Lower leg skin (tissue), 4 donors: ENCODE data around the gene APOBEC3C. TPM values are rescaled to one million over a fixed set of nuclear protein-coding genes. Genes with fewer than 3 reads are reported as not detected.
"Not testable (repeated sequence)": the region's sequence is repeated elsewhere in the genome, so short reads cannot be mapped to it uniquely, and the experiment has no call there.

Experiments used
- DNase-seq, 2 donors: peaks; one replicate each; pipeline ENCODE4 v3.0.0-alpha.2; 2019; ENCODE audit warnings: low spot score in 2 of 2
- H3K4me3 ChIP-seq: fragments of 200-600 bp; sonication (generic); 2 replicates; pipeline ENCODE4 v1.5.1; 2017; ENCODE audit warnings: mild to moderate bottlenecking, low read depth; ENCODE audit not compliant: poor library complexity, severe bottlenecking
- POLR2A ChIP-seq, 2 donors: fragments of 450-650 bp; IDR thresholded peaks; one replicate each; pipeline ENCODE4 v1.6.1; 2016 to 2017; ENCODE audit warnings: antibody characterized with exemption in 2 of 2, mild to moderate bottlenecking in 1 of 2, moderate library complexity in 1 of 2
- WGBS, 2 donors: methylation state at CpG; one replicate each; pipeline ENCODE4 v1.1.5; 2018; 5-methylcytosine and 5-hydroxymethylcytosine counted together
- intact Hi-C: fragments of 100-400 bp; cut with DNase I; formaldehyde crosslinking; loops from one replicate; pipeline ENCODE4 v1.15.0; 2023; ENCODE audit warnings: low total_unique reads
- total RNA-seq, 4 donors: library from RNA; depleted of rRNA; stranded (reverse); fragments of >200 nt; gene quantifications; one replicate each; pipeline ENCODE4 v1.1.0, GENCODE V29; 2016
- TF ChIP-seq, protein P1 (sequence below), 3 donors: fragments of 450-650 bp; IDR thresholded peaks; one replicate each; pipeline ENCODE4 v1.5.1; 2016; ENCODE audit warnings: antibody characterized with exemption in 3 of 3, mild to moderate bottlenecking in 3 of 3, moderate library complexity in 2 of 3

APOBEC3C gene
- total RNA-seq, 4 donors from 2014 or later = 4.6 to 8.0 (median 6.8) TPM

DNA sequence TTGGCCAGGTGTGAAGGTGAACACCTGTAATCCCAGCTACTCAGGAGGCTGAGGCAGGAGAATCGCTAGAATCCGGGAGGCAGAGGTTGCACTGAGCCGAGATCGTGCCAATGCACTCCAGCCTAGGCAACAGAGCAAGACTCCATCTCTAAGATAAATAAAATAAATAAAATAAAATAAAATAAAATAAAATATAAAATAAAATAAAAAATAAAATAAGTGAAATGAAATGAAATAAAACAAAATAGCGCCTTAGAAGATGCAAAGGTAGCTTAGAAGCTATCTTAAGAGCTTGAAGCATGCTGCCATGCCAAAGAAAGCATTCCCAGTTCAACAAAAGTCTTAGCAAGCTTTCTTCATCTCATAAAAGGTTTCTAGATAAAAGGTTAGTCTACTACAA, 6.9 kb upstream of the APOBEC3C start:
- 96% methylated on average over 5 of the region's 5 CpGs for WGBS, 2 donors
- intact Hi-C loops = no loop called here
- TF ChIP-seq, protein P1, sequence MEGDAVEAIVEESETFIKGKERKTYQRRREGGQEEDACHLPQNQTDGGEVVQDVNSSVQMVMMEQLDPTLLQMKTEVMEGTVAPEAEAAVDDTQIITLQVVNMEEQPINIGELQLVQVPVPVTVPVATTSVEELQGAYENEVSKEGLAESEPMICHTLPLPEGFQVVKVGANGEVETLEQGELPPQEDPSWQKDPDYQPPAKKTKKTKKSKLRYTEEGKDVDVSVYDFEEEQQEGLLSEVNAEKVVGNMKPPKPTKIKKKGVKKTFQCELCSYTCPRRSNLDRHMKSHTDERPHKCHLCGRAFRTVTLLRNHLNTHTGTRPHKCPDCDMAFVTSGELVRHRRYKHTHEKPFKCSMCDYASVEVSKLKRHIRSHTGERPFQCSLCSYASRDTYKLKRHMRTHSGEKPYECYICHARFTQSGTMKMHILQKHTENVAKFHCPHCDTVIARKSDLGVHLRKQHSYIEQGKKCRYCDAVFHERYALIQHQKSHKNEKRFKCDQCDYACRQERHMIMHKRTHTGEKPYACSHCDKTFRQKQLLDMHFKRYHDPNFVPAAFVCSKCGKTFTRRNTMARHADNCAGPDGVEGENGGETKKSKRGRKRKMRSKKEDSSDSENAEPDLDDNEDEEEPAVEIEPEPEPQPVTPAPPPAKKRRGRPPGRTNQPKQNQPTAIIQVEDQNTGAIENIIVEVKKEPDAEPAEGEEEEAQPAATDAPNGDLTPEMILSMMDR (IDR thresholded peaks at IDR 0.05) = no peak
- no peak for TF ChIP-seq POLR2A (IDR thresholded peaks at IDR 0.05)
- DNase-seq = no peak
- H3K4me3 ChIP-seq = no peak overlapping the region

DNA sequence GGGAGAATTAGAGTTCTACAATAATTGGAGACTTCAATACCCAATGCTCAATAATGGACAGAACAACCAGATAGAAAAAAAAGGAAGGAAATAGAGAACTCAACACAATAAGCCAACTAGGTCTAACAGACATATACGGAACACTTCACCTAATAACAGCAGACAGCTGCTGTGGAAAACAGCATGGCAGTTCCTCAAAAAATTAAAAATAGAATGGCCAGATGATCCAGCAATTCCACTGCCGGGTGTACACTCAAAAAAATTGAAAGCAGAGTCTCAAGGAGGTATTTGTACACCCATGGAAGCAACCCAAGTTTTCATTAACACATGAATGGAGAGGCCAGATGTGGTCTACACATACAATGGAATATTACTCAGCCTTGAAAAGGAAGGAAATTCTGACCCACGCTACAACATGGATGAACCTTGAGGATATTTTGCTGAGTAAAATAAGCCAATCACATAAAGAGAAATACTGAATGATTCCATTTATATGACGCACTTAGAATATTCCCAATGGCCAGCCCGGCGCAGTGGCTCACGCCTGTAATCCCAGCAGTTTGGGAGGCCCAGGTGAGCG, 5.7 kb upstream of the APOBEC3C start:
- WGBS, 2 donors = 83 to 85% methylated on average over 8 of the region's 8 CpGs
- intact Hi-C loops, H3K4me3 ChIP-seq, DNase-seq: not testable (repeated sequence)

DNA sequence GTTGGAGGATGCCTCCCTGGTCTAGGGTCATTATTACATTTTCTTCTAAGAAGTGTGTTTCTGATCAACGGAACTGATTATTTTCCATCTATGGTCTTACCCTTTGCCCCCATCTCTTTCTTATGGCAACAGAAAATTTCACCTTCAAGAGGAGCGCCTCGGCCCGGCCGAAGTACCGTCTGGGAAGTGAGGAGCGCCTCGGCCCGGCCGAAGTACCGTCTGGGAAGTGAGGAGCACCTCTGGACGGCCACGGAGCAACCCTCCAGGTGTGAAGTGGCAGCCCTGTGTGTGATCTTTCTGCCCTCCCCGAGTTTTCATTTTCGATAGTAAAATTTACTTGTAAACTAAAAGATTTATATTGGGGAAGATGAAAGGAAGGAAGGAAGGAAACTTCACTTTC, 3.1 kb upstream of the APOBEC3C start:
- H3K4me3 ChIP-seq = no peak overlapping the region
- WGBS, 2 donors = 84 to 85% methylated on average over 15 of the region's 15 CpGs
- TF ChIP-seq POLR2A (IDR thresholded peaks at IDR 0.05) = no peak
- TF ChIP-seq, protein P1 (IDR thresholded peaks at IDR 0.05) = no peak
- DNase-seq = no peak
- intact Hi-C loops = no loop called here

DNA sequence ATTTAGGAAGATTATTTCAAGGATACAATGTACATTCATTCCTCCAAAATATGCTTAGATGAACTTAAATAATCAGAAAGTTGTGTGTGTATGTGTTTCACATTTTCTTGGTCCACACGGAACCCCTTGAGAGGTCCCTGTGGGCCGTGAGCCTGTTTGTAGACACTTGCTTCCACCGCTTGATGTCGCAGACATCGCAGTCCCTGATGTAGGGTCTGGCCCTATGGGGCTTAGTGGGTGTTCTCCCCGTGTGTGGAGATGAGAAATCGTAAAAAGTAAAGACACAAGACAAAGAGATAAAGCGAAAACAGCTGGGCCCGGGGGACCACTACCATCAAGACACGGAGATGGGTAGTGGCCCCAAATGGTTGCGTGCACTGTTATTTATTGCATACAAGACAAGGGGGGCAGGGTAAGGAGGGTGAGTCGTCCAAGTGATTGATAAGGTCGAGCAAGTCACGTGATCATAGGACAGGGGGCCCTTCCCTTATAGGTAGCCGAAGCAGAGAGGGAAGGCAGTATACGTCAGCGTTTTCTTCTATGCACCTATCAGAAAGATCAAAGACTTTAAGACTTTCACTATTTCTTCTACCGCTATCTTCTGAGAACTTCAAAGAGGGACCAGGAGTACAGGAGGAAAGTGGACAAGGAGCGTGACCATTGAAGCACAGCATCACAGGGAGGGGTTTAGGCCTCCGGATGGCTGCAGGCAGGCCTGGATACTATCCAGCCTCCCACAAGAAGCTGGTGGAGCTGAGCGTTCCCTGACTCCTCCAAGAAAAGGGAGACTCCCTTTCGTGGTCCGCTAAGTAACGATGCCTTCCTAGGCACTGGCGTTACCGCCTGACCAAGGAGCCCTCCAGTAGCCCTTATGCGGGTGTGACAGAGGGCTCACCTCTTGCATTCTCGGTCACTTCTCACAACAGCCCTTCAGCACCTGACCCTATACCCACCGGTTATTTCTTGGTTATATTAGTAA, 1.2 kb upstream of the APOBEC3C start:
- no peak for DNase-seq
- no peak overlapping the region for H3K4me3 ChIP-seq
- no peak for TF ChIP-seq POLR2A (IDR thresholded peaks at IDR 0.05)
- TF ChIP-seq, protein P1 (IDR thresholded peaks at IDR 0.05) = no peak
- intact Hi-C loops = no loop called here
- 82 to 88% methylated on average over 29 of the region's 29 CpGs for WGBS, 2 donors

DNA sequence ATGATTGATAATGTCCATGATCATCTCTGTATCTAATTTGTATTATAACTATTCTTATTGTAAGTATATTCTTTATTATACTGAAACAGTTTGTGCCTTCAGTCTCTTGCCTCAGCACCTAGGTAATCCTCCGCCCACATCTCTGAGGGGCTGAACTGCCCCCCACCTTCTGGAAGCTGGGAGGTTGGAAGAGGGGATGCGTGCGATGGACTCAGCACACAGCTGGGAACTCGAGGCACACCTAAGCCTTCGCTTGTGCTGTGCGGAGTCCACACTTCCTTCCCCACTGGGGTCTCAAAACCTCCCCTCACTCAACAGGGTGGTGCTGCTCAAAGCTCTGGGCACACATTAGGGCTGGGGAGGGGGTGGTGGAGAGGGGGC, 506 bp upstream of the APOBEC3C start:
- H3K4me3 ChIP-seq, DNase-seq, intact Hi-C loops: not testable (repeated sequence)
- 66 to 80% methylated on average over 6 of the region's 6 CpGs for WGBS, 2 donors

DNA sequence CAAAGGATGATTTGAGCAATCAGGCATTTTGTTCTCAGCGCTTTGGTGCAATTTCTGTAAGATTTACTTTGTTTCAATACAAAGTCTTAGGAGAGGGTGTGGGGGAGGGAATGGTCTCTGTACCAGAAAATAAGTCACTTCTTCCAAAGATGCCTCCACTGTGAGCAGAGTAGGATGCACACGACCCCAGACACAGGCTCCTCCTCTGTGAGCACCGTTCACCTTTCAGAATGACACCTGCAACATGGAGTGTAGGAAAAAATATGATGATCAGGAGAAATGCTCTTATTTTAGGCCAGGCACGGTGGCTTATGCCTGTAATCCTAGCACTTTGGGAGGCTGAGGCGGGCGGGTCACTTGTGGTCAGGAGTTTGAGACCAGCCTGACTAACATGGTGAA, 665 bp downstream of the APOBEC3C start:
- intact Hi-C loops, DNase-seq: not testable (repeated sequence)
- H3K4me3 ChIP-seq = peak overlapping the region; percentile 14
- WGBS, 2 donors = 29 to 32% methylated on average over 6 of the region's 6 CpGs

DNA sequence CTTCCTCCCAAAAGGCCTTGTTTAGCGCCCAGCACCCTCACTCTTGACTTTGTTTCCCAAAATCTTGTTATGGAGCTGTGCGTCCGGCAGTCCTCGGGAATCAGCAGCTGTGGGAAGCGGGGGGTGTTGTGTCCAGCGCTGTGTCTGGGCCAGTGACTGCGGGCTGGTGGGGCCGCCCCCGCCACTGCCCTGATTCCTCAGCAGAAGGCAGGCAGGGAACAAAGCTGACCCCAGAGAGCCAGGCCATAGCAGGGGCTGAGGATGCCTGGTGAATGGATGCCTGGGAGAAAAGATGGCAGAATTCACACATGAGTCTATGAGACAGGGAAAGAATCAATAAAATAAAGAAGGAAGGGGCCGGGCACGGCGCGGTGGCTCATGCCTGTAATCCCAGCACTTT, 2.5 kb downstream of the APOBEC3C start:
- WGBS, 2 donors = 97 to 98% methylated on average over 13 of the region's 13 CpGs
- no peak overlapping the region for H3K4me3 ChIP-seq
- no peak for DNase-seq
- TF ChIP-seq, protein P1 (IDR thresholded peaks at IDR 0.05) = no peak
- TF ChIP-seq POLR2A (IDR thresholded peaks at IDR 0.05) = no peak
- intact Hi-C loops = no loop called here
